Measurements from ENCODE around the gene RAP1GAP2.
A peak's percentile ranks its signal among the peaks of the same experiment; 100 is the strongest.
"Not testable (repeated sequence)": the region's sequence is repeated elsewhere in the genome, so short reads cannot be mapped to it uniquely, and the experiment has no call there.

The RAP1GAP2 gene

GRCh38 chr17:3027786-3028532 is 231.7 kb downstream of the RAP1GAP2 start:
- no peak overlapping the region for H3K4me2 ChIP-seq (ENCODE audit: low read length)
- no peak overlapping the region for H3K4me3 ChIP-seq (ENCODE audit: low read length)
- peaks cover 12% of the 10 kb centered on the region for H3K4me1 ChIP-seq (ENCODE audit: control insufficient read depth, insufficient read depth, low read length)
- no peaks in the 10 kb centered on the region for H3K27me3 ChIP-seq (ENCODE audit: control insufficient read depth, insufficient read depth, low read length)
- H3K9ac ChIP-seq (ENCODE audit: low read depth, low read length): no peak overlapping the region
- H3K9me3 ChIP-seq (replicated peaks; ENCODE audit: low read length): peaks cover under 1% of the 10 kb centered on the region
- H3K36me3 ChIP-seq (ENCODE audit: insufficient read depth, low read length): no peaks in the 10 kb centered on the region

GRCh38 chr17:3029213-3029913 is 233.1 kb downstream of the RAP1GAP2 start:
- Histone ChIP-seq H3K4me1 (ENCODE audit: control insufficient read depth, insufficient read depth, low read length) (peaks cover 12% of the 10 kb centered on the region), H3K4me3 (ENCODE audit: low read length) (no peak overlapping the region), H3K9me3 (replicated peaks; ENCODE audit: low read length) (no peaks in the 10 kb centered on the region), H3K9ac (ENCODE audit: low read depth, low read length) (no peak overlapping the region), H3K27me3 (ENCODE audit: control insufficient read depth, insufficient read depth, low read length) (no peaks in the 10 kb centered on the region), H3K36me3 (ENCODE audit: insufficient read depth, low read length) (no peaks in the 10 kb centered on the region), H3K4me2 (ENCODE audit: low read length) (no peak overlapping the region)

- Histone ChIP-seq H3K36me3 (ENCODE audit: insufficient read depth, low read length) (no peaks in the 10 kb centered on the region), H3K27me3 (ENCODE audit: control insufficient read depth, insufficient read depth, low read length) (no peaks in the 10 kb centered on the region), H3K9me3 (replicated peaks; ENCODE audit: low read length) (no peaks in the 10 kb centered on the region), H3K9ac (ENCODE audit: low read depth, low read length) (peak overlapping the region; percentile 14), H3K4me1 (ENCODE audit: control insufficient read depth, insufficient read depth, low read length) (peaks cover 12% of the 10 kb centered on the region), H3K4me2 (ENCODE audit: low read length) (peak overlapping the region; percentile 24), H3K4me3 (ENCODE audit: low read length) (no peak overlapping the region)
Observed at GRCh38 chr17:3030096-3030495, 233.9 kb downstream of the RAP1GAP2 start.

GRCh38 chr17:3030852-3031470 is 234.7 kb downstream of the RAP1GAP2 start:
- not testable (repeated sequence) for H3K9me3 ChIP-seq (replicated peaks; ENCODE audit: low read length); H3K9ac ChIP-seq (ENCODE audit: low read depth, low read length); H3K36me3 ChIP-seq (ENCODE audit: insufficient read depth, low read length); H3K4me2 ChIP-seq (ENCODE audit: low read length); H3K4me3 ChIP-seq (ENCODE audit: low read length); H3K27me3 ChIP-seq (ENCODE audit: control insufficient read depth, insufficient read depth, low read length)
- H3K4me1 ChIP-seq (ENCODE audit: control insufficient read depth, insufficient read depth, low read length): peaks cover 12% of the 10 kb centered on the region

- no peaks in the 10 kb centered on the region for H3K36me3 ChIP-seq (ENCODE audit: insufficient read depth, low read length)
- no peak overlapping the region for H3K4me3 ChIP-seq (ENCODE audit: low read length)
- H3K27me3 ChIP-seq (ENCODE audit: control insufficient read depth, insufficient read depth, low read length): no peaks in the 10 kb centered on the region
- H3K9ac ChIP-seq (ENCODE audit: low read depth, low read length): no peak overlapping the region
- H3K9me3 ChIP-seq (replicated peaks; ENCODE audit: low read length): no peaks in the 10 kb centered on the region
- H3K4me1 ChIP-seq (ENCODE audit: control insufficient read depth, insufficient read depth, low read length): peaks cover 12% of the 10 kb centered on the region
- no peak overlapping the region for H3K4me2 ChIP-seq (ENCODE audit: low read length)
Observed at GRCh38 chr17:3032258-3033247, 236.3 kb downstream of the RAP1GAP2 start.

- no peaks in the 10 kb centered on the region for H3K9me3 ChIP-seq (replicated peaks; ENCODE audit: low read length)
- no peak overlapping the region for H3K9ac ChIP-seq (ENCODE audit: low read depth, low read length)
- H3K4me1 ChIP-seq (ENCODE audit: control insufficient read depth, insufficient read depth, low read length): peaks cover 12% of the 10 kb centered on the region
- H3K4me2 ChIP-seq (ENCODE audit: low read length): no peak overlapping the region
- H3K27me3 ChIP-seq (ENCODE audit: control insufficient read depth, insufficient read depth, low read length): no peaks in the 10 kb centered on the region
- no peaks in the 10 kb centered on the region for H3K36me3 ChIP-seq (ENCODE audit: insufficient read depth, low read length)
- no peak overlapping the region for H3K4me3 ChIP-seq (ENCODE audit: low read length)
Observed at GRCh38 chr17:3033248-3033640, 237.0 kb downstream of the RAP1GAP2 start.

GRCh38 chr17:3033741-3034577 is 237.7 kb downstream of the RAP1GAP2 start:
- Histone ChIP-seq H3K9ac (ENCODE audit: low read depth, low read length) (no peak overlapping the region), H3K27me3 (ENCODE audit: control insufficient read depth, insufficient read depth, low read length) (no peaks in the 10 kb centered on the region)

GRCh38 chr17:3034578-3034920 is 238.3 kb downstream of the RAP1GAP2 start:
- no peak overlapping the region for H3K9ac ChIP-seq (ENCODE audit: low read depth, low read length)
- H3K27me3 ChIP-seq (ENCODE audit: control insufficient read depth, insufficient read depth, low read length): no peaks in the 10 kb centered on the region
- no peak overlapping the region for H3K4me3 ChIP-seq (ENCODE audit: low read length)
- H3K9me3 ChIP-seq (replicated peaks; ENCODE audit: low read length): no peaks in the 10 kb centered on the region
- peaks cover 10% of the 10 kb centered on the region for H3K4me1 ChIP-seq (ENCODE audit: control insufficient read depth, insufficient read depth, low read length)
- H3K4me2 ChIP-seq (ENCODE audit: low read length): no peak overlapping the region
- no peaks in the 10 kb centered on the region for H3K36me3 ChIP-seq (ENCODE audit: insufficient read depth, low read length)

More at GRCh38 chr17:3033741-3034577, 237.7 kb downstream of the RAP1GAP2 start:
- no peaks in the 10 kb centered on the region for H3K36me3 ChIP-seq (ENCODE audit: insufficient read depth, low read length)
- H3K4me3 ChIP-seq (ENCODE audit: low read length): no peak overlapping the region
- H3K9me3 ChIP-seq (replicated peaks; ENCODE audit: low read length): no peaks in the 10 kb centered on the region
- no peak overlapping the region for H3K4me2 ChIP-seq (ENCODE audit: low read length)
- peaks cover 12% of the 10 kb centered on the region for H3K4me1 ChIP-seq (ENCODE audit: control insufficient read depth, insufficient read depth, low read length)

- H3K27me3 ChIP-seq (ENCODE audit: control insufficient read depth, insufficient read depth, low read length): peaks cover 7% of the 10 kb centered on the region
- H3K9me3 ChIP-seq (replicated peaks; ENCODE audit: low read length): no peaks in the 10 kb centered on the region
- H3K4me3 ChIP-seq (ENCODE audit: low read length): no peak overlapping the region
- H3K4me2 ChIP-seq (ENCODE audit: low read length): no peak overlapping the region
- peaks cover 4% of the 10 kb centered on the region for H3K4me1 ChIP-seq (ENCODE audit: control insufficient read depth, insufficient read depth, low read length)
- no peaks in the 10 kb centered on the region for H3K36me3 ChIP-seq (ENCODE audit: insufficient read depth, low read length)
- H3K9ac ChIP-seq (ENCODE audit: low read depth, low read length): no peak overlapping the region
Observed at GRCh38 chr17:3035256-3035967, 239.2 kb downstream of the RAP1GAP2 start.

GRCh38 chr17:3035968-3036280 is 239.7 kb downstream of the RAP1GAP2 start:
- Histone ChIP-seq H3K36me3 (ENCODE audit: insufficient read depth, low read length) (no peaks in the 10 kb centered on the region), H3K4me1 (ENCODE audit: control insufficient read depth, insufficient read depth, low read length) (no peaks in the 10 kb centered on the region), H3K27me3 (ENCODE audit: control insufficient read depth, insufficient read depth, low read length) (peaks cover 11% of the 10 kb centered on the region), H3K9me3 (replicated peaks; ENCODE audit: low read length) (no peaks in the 10 kb centered on the region), H3K9ac (ENCODE audit: low read depth, low read length) (no peak overlapping the region), H3K4me2 (ENCODE audit: low read length) (no peak overlapping the region), H3K4me3 (ENCODE audit: low read length) (no peak overlapping the region)

Data from skeletal muscle satellite cell (primary cell).